Activated CD4-positive, alpha-beta T cell treated with anti-CD3 and anti-CD28 coated beads, Interleukin-2, amount 10 ng/mL, durations not matched to agents 24 days and 14 days (primary cell): ENCODE data around the gene AKAP10. TPM values are rescaled to one million over a fixed set of nuclear protein-coding genes. Genes with fewer than 3 reads are reported as not detected.
"Not testable (repeated sequence)": the region's sequence is repeated elsewhere in the genome, so short reads cannot be mapped to it uniquely, and the experiment has no call there.

Source experiments
- DNase-seq: peaks from one replicate; pipeline ENCODE4 v3.0.0; 2022
- H3K27ac Mint-ChIP-seq: one replicate; pipeline ENCODE4 v1.8.0; 2022; ENCODE audit warnings: mild to moderate bottlenecking, mixed read lengths
- H3K27me3 Mint-ChIP-seq: one replicate; pipeline ENCODE4 v1.8.0; 2022; ENCODE audit warnings: mixed read lengths
- H3K36me3 Mint-ChIP-seq: one replicate; pipeline ENCODE4 v1.8.0; 2022; ENCODE audit warnings: low read depth, mild to moderate bottlenecking, mixed read lengths
- H3K4me1 Mint-ChIP-seq: one replicate; pipeline ENCODE4 v1.8.0; 2021; ENCODE audit warnings: mixed read lengths
- H3K4me3 Mint-ChIP-seq: one replicate; pipeline ENCODE4 v1.8.0; 2022; ENCODE audit warnings: mild to moderate bottlenecking, moderate library complexity, mixed read lengths
- H3K9me3 Mint-ChIP-seq: one replicate; pipeline ENCODE4 v1.8.0; 2021; ENCODE audit warnings: mixed read lengths
- intact Hi-C: fragments of 100-400 bp; cut with micrococcal nuclease; formaldehyde crosslinking; loops from one replicate; pipeline ENCODE4 v1.15.1; 2023
- total RNA-seq: library from RNA; stranded (reverse); gene quantifications from 2 replicates; pipeline ENCODE4 v1.2.3, GENCODE V29; 2022

Gene AKAP10
- total RNA-seq = 38.4 and 42.2 TPM in 2 replicates

GRCh38 chr17:19977293-19978208 lies at the start of gene AKAP10:
TSS of gene AKAP10 (minus strand) at chr17:19977828. CDS start at chr17:19977679, 149 bp downstream.
- DNase-seq = peak; percentile 98
- intact Hi-C loops = loop anchor here (1.0 to 5.0 kb wide), 3 partner anchors 32 to 178 kb away; partner anchors contain the start of genes SPECC1 and ULK2
- Mint-ChIP-seq H3K36me3 (peaks cover 27% of the 10 kb centered on the region), H3K4me3 (peak within 1 kb of the TSS; percentile 94), H3K9me3 (peaks cover 4% of the 10 kb centered on the region), H3K4me1 (peaks cover 34% of the 10 kb centered on the region), H3K27ac (peak within 1 kb of the TSS; percentile 98), H3K27me3 (no peaks in the 10 kb centered on the region)

- Mint-ChIP-seq H3K9me3 (no peaks in the 10 kb centered on the region), H3K4me3 (no peak overlapping the region), H3K36me3 (no peaks in the 10 kb centered on the region), H3K4me1 (peaks cover 1% of the 10 kb centered on the region), H3K27ac (no peak overlapping the region), H3K27me3 (peaks cover 31% of the 10 kb centered on the region)
- peak; percentile 0 for DNase-seq
- intact Hi-C loops = no loop called here
These were observed 49.3 kb upstream of the AKAP10 start for GRCh38 chr17:20026960-20027359.

- no peaks in the 10 kb centered on the region for H3K9me3 Mint-ChIP-seq
These were observed 45.1 kb upstream of the AKAP10 start for GRCh38 chr17:20022701-20023100.

GRCh38 chr17:20016475-20016992 lies 38.9 kb upstream of the AKAP10 start:
- H3K9me3 Mint-ChIP-seq = not testable (repeated sequence)

More at GRCh38 chr17:20022701-20023100, 45.1 kb upstream of the AKAP10 start:
- DNase-seq = peak; percentile 48
- Mint-ChIP-seq H3K27me3 (peaks cover 30% of the 10 kb centered on the region), H3K4me3 (no peak overlapping the region), H3K36me3 (no peaks in the 10 kb centered on the region), H3K4me1 (no peaks in the 10 kb centered on the region), H3K27ac (no peak overlapping the region)
- intact Hi-C loops = no loop called here

GRCh38 chr17:20012017-20012536 lies 34.4 kb upstream of the AKAP10 start:
- no peaks in the 10 kb centered on the region for H3K9me3 Mint-ChIP-seq
- no peak overlapping the region for H3K27ac Mint-ChIP-seq
- H3K4me1 Mint-ChIP-seq = peaks cover 9% of the 10 kb centered on the region
- no peak for DNase-seq
- no peak overlapping the region for H3K4me3 Mint-ChIP-seq
- intact Hi-C loops = no loop called here
- H3K36me3 Mint-ChIP-seq = peaks cover 2% of the 10 kb centered on the region
- H3K27me3 Mint-ChIP-seq = peaks cover 50% of the 10 kb centered on the region

More at GRCh38 chr17:20016475-20016992, 38.9 kb upstream of the AKAP10 start:
- intact Hi-C loops, H3K36me3 Mint-ChIP-seq, H3K4me1 Mint-ChIP-seq, H3K4me3 Mint-ChIP-seq, H3K27ac Mint-ChIP-seq: not testable (repeated sequence)
- peaks cover 35% of the 10 kb centered on the region for H3K27me3 Mint-ChIP-seq
- peak; percentile 26 for DNase-seq

- Mint-ChIP-seq H3K27me3 (peaks cover 60% of the 10 kb centered on the region), H3K4me3 (peak overlapping the region; percentile 77), H3K9me3 (no peaks in the 10 kb centered on the region), H3K27ac (no peak overlapping the region), H3K36me3 (peaks cover 2% of the 10 kb centered on the region), H3K4me1 (peaks cover 9% of the 10 kb centered on the region)
- DNase-seq = no peak
- intact Hi-C loops = no loop called here
These were observed 33.3 kb upstream of the AKAP10 start for GRCh38 chr17:20010936-20011335.

- peak overlapping the region; percentile 77 for H3K4me3 Mint-ChIP-seq
- H3K4me1 Mint-ChIP-seq = peaks cover 9% of the 10 kb centered on the region
- DNase-seq = no peak
- H3K36me3 Mint-ChIP-seq = peaks cover 2% of the 10 kb centered on the region
- no peaks in the 10 kb centered on the region for H3K9me3 Mint-ChIP-seq
- no peak overlapping the region for H3K27ac Mint-ChIP-seq
- peaks cover 60% of the 10 kb centered on the region for H3K27me3 Mint-ChIP-seq
- intact Hi-C loops = no loop called here
These were observed 32.7 kb upstream of the AKAP10 start for GRCh38 chr17:20010099-20010863.

GRCh38 chr17:20009302-20010098 lies 31.9 kb upstream of the AKAP10 start, which contains the start of gene SPECC1:
TSS of gene SPECC1 (plus strand) at chr17:20009359. CDS start at chr17:20096652, 87,293 bp downstream.
- peak within 1 kb of the TSS; percentile 76 for H3K27ac Mint-ChIP-seq
- DNase-seq = peak; percentile 97
- H3K27me3 Mint-ChIP-seq = peaks cover 62% of the 10 kb centered on the region
- H3K4me1 Mint-ChIP-seq = peaks cover 9% of the 10 kb centered on the region
- intact Hi-C loops = loop anchor here (1.0 to 5.0 kb wide), 2 partner anchors 32 to 108 kb away; partner anchors contain the start of gene AKAP10
- H3K9me3 Mint-ChIP-seq = no peaks in the 10 kb centered on the region
- H3K4me3 Mint-ChIP-seq = peak within 1 kb of the TSS; percentile 91
- H3K36me3 Mint-ChIP-seq = peaks cover 2% of the 10 kb centered on the region

- H3K9me3 Mint-ChIP-seq = no peaks in the 10 kb centered on the region
- H3K4me1 Mint-ChIP-seq = peaks cover 9% of the 10 kb centered on the region
- intact Hi-C loops = loop anchor here (1.0 to 5.0 kb wide), 2 partner anchors 32 to 108 kb away; partner anchors contain the start of gene AKAP10
- no peak for DNase-seq
- H3K4me3 Mint-ChIP-seq = peak overlapping the region; percentile 91
- peaks cover 59% of the 10 kb centered on the region for H3K27me3 Mint-ChIP-seq
- peak overlapping the region; percentile 76 for H3K27ac Mint-ChIP-seq
- H3K36me3 Mint-ChIP-seq = peaks cover 2% of the 10 kb centered on the region
These were observed 31.3 kb upstream of the AKAP10 start for GRCh38 chr17:20009052-20009301.

GRCh38 chr17:20008242-20009051 lies 30.8 kb upstream of the AKAP10 start:
- H3K27ac Mint-ChIP-seq = peak overlapping the region; percentile 76
- peaks cover 9% of the 10 kb centered on the region for H3K4me1 Mint-ChIP-seq
- peaks cover 54% of the 10 kb centered on the region for H3K27me3 Mint-ChIP-seq
- peak; percentile 75 for DNase-seq
- intact Hi-C loops = loop anchor here (1.0 to 5.0 kb wide), 2 partner anchors 31 to 109 kb away; partner anchors contain the start of gene AKAP10
- no peaks in the 10 kb centered on the region for H3K9me3 Mint-ChIP-seq
- peaks cover 2% of the 10 kb centered on the region for H3K36me3 Mint-ChIP-seq
- H3K4me3 Mint-ChIP-seq = peak overlapping the region; percentile 91

- Mint-ChIP-seq H3K27me3 (peaks cover 17% of the 10 kb centered on the region), H3K9me3 (no peaks in the 10 kb centered on the region), H3K4me3 (no peak overlapping the region), H3K36me3 (no peaks in the 10 kb centered on the region), H3K27ac (no peak overlapping the region), H3K4me1 (peaks cover 5% of the 10 kb centered on the region)
- intact Hi-C loops = no loop called here
- DNase-seq = no peak
These were observed 18.9 kb upstream of the AKAP10 start for GRCh38 chr17:19996502-19996901.

- intact Hi-C loops = no loop called here
- Mint-ChIP-seq H3K9me3 (no peaks in the 10 kb centered on the region), H3K4me1 (peaks cover 5% of the 10 kb centered on the region), H3K27ac (no peak overlapping the region), H3K36me3 (no peaks in the 10 kb centered on the region), H3K4me3 (no peak overlapping the region), H3K27me3 (peaks cover 18% of the 10 kb centered on the region)
- DNase-seq = no peak
These were observed 18.5 kb upstream of the AKAP10 start for GRCh38 chr17:19996086-19996485.
